Natural killer cell (primary cell): ENCODE data around the gene SRSF5. TPM values are rescaled to one million over a fixed set of nuclear protein-coding genes. Genes with fewer than 3 reads are reported as not detected.

Experiments
- ATAC-seq, 3 donors: fragments of 150-1000 bp in 2 of 3; fragments of 200-7000 bp in 1 of 3; cut with Tn5 transposase; 1 replicate in 1 of 3; 2 replicates in 2 of 3; pipeline ENCODE4 v1.10.0; 2021; ENCODE audit warnings: mild to moderate bottlenecking in 2 of 3, moderate library complexity in 2 of 3
- DNase-seq, 2 donors: peaks; one replicate each; pipeline versions ENCODE4 v3.0.0 to v3.0.0-alpha.2; 2013 to 2021; ENCODE audit warnings: mixed read lengths in 1 of 2
- H3K27ac ChIP-seq: one replicate; pipeline ENCODE4 v1.5.1; 2013; ENCODE audit warnings: mild to moderate bottlenecking, low read length
- H3K27me3 ChIP-seq: one replicate; pipeline ENCODE4 v1.6.1; 2013; ENCODE audit warnings: low read length; ENCODE audit not compliant: control insufficient read depth, insufficient read depth
- H3K36me3 ChIP-seq: one replicate; pipeline ENCODE4 v1.6.1; 2013; ENCODE audit warnings: low read length; ENCODE audit not compliant: control insufficient read depth, insufficient read depth
- H3K4me1 ChIP-seq: one replicate; pipeline ENCODE4 v1.6.1; 2013; ENCODE audit warnings: low read length; ENCODE audit not compliant: control insufficient read depth, insufficient read depth
- H3K4me3 ChIP-seq: one replicate; pipeline ENCODE4 v1.5.1; 2013; ENCODE audit warnings: low read length
- H3K9me3 ChIP-seq: one replicate; pipeline ENCODE4 v1.6.1; 2013; ENCODE audit warnings: low read length; ENCODE audit not compliant: control insufficient read depth, insufficient read depth
- H3K27ac Mint-ChIP-seq, 2 donors: one replicate each; pipeline ENCODE4 v1.8.0; 2022; ENCODE audit warnings: mild to moderate bottlenecking in 2 of 2, mixed read lengths in 2 of 2, moderate library complexity in 1 of 2
- H3K27me3 Mint-ChIP-seq, 2 donors: one replicate each; pipeline ENCODE4 v1.8.0; 2022; ENCODE audit warnings: low read depth in 2 of 2, mixed read lengths in 2 of 2
- H3K36me3 Mint-ChIP-seq: one replicate; pipeline ENCODE4 v1.8.0; 2022; ENCODE audit warnings: mixed read lengths
- H3K4me1 Mint-ChIP-seq, 2 donors: one replicate each; pipeline ENCODE4 v1.8.0; 2022; ENCODE audit warnings: mixed read lengths in 2 of 2
- H3K4me3 Mint-ChIP-seq: one replicate; pipeline ENCODE4 v1.8.0; 2022; ENCODE audit warnings: mild to moderate bottlenecking, moderate library complexity, mixed read lengths
- H3K9me3 Mint-ChIP-seq, 2 donors: one replicate each; pipeline ENCODE4 v1.8.0; 2022; ENCODE audit warnings: mixed read lengths in 2 of 2
- WGBS: methylation state at CpG from one replicate; pipeline ENCODE4 v1.1.7; 2013; ENCODE audit warnings: missing lambda C conversion rate; ENCODE audit not compliant: insufficient coverage; 5-methylcytosine and 5-hydroxymethylcytosine counted together
- intact Hi-C: fragments of 100-400 bp; cut with micrococcal nuclease; formaldehyde crosslinking; loops from one replicate; pipeline ENCODE4 v1.14.2; 2022
- total RNA-seq, 4 donors: library from RNA; stranded (reverse); fragments of 120-200 nt in 1 of 4; gene quantifications; one replicate each; pipeline versions ENCODE4 v1.2.3 to v1.2.4, GENCODE V29; 2013 to 2022
- TF ChIP-seq, protein P1 (sequence below): fragments of 200-600 bp; IDR thresholded peaks from one replicate; pipeline ENCODE4 v1.8.0; 2022; ENCODE audit warnings: antibody characterized with exemption

Gene SRSF5
- total RNA-seq, 3 donors from 2014 or later (not counting 1 experiment from before 2014, with no cell fraction given): 1,327 to 1,669 (median 1,634) TPM

- H3K9me3 Mint-ChIP-seq: no peaks in the 10 kb centered on the region
- H3K9me3 ChIP-seq: no peaks in the 10 kb centered on the region
- no peaks in the 10 kb centered on the region for H3K4me1 ChIP-seq
- no peak overlapping the region for H3K27ac Mint-ChIP-seq
- no peaks in the 10 kb centered on the region for H3K36me3 Mint-ChIP-seq
- WGBS: 89% methylated on average over 1 of the region's 1 CpG
- no peak overlapping the region for H3K4me3 Mint-ChIP-seq
- no peaks in the 10 kb centered on the region for H3K27me3 Mint-ChIP-seq
- H3K27ac ChIP-seq: no peak overlapping the region
- no peaks in the 10 kb centered on the region for H3K4me1 Mint-ChIP-seq
- intact Hi-C loops: no loop called here
- H3K4me3 ChIP-seq: no peak overlapping the region
- TF ChIP-seq, protein P1, sequence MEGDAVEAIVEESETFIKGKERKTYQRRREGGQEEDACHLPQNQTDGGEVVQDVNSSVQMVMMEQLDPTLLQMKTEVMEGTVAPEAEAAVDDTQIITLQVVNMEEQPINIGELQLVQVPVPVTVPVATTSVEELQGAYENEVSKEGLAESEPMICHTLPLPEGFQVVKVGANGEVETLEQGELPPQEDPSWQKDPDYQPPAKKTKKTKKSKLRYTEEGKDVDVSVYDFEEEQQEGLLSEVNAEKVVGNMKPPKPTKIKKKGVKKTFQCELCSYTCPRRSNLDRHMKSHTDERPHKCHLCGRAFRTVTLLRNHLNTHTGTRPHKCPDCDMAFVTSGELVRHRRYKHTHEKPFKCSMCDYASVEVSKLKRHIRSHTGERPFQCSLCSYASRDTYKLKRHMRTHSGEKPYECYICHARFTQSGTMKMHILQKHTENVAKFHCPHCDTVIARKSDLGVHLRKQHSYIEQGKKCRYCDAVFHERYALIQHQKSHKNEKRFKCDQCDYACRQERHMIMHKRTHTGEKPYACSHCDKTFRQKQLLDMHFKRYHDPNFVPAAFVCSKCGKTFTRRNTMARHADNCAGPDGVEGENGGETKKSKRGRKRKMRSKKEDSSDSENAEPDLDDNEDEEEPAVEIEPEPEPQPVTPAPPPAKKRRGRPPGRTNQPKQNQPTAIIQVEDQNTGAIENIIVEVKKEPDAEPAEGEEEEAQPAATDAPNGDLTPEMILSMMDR: no peak
- no peak for ATAC-seq
- H3K36me3 ChIP-seq: no peaks in the 10 kb centered on the region
- H3K27me3 ChIP-seq: no peaks in the 10 kb centered on the region
- DNase-seq: no peak
Measured at GRCh38 chr14:69741055-69741454, 25.9 kb upstream of the SRSF5 start.

DNA sequence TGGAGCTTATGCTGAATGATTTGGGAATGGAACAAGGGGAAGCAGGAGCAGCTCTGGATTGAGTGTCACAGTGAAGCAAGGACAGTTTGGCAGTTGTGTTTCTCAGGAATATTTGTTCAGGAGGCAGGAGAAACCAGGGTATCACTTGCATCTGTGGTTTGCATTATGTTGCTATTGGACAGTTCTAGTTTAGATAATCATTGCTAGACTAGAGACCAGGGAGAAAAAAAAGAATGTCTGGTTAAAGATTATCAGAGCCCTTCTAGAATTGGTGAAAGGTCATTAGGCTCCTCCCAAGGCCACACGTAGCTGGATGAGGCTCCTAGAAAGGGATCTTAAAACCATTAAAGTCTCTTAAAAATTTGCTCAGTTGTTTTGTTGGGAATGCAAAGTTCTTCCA lies 17.0 kb upstream of the SRSF5 start:
- Histone ChIP-seq H3K4me3 (no peak overlapping the region), H3K27ac (no peak overlapping the region), H3K36me3 (no peaks in the 10 kb centered on the region), H3K27me3 (no peaks in the 10 kb centered on the region), H3K9me3 (no peaks in the 10 kb centered on the region), H3K4me1 (no peaks in the 10 kb centered on the region)
- DNase-seq: no peak
- no peak overlapping the region for H3K4me3 Mint-ChIP-seq
- H3K27ac Mint-ChIP-seq: no peak overlapping the region
- H3K4me1 Mint-ChIP-seq: no peaks in the 10 kb centered on the region
- intact Hi-C loops: no loop called here
- no peaks in the 10 kb centered on the region for H3K9me3 Mint-ChIP-seq
- H3K36me3 Mint-ChIP-seq: no peaks in the 10 kb centered on the region
- 100% methylated on average over 1 of the region's 1 CpG for WGBS
- no peak for ATAC-seq
- TF ChIP-seq, protein P1: no peak
- H3K27me3 Mint-ChIP-seq: no peaks in the 10 kb centered on the region

- Histone ChIP-seq H3K27ac (no peak overlapping the region), H3K27me3 (no peaks in the 10 kb centered on the region), H3K36me3 (no peaks in the 10 kb centered on the region), H3K9me3 (no peaks in the 10 kb centered on the region), H3K4me1 (no peaks in the 10 kb centered on the region), H3K4me3 (no peak overlapping the region)
- Mint-ChIP-seq H3K27ac (no peak overlapping the region), H3K4me3 (no peak overlapping the region), H3K36me3 (no peaks in the 10 kb centered on the region), H3K9me3 (no peaks in the 10 kb centered on the region), H3K4me1 (peaks cover 4% of the 10 kb centered on the region in 2 donors), H3K27me3 (no peaks in the 10 kb centered on the region)
- TF ChIP-seq, protein P1: no peak
- 95% methylated on average over 2 of the region's 2 CpGs for WGBS
- ATAC-seq (no peak), DNase-seq (no peak)
- intact Hi-C loops: no loop called here
Measured at GRCh38 chr14:69750495-69750894, 16.4 kb upstream of the SRSF5 start.

DNA sequence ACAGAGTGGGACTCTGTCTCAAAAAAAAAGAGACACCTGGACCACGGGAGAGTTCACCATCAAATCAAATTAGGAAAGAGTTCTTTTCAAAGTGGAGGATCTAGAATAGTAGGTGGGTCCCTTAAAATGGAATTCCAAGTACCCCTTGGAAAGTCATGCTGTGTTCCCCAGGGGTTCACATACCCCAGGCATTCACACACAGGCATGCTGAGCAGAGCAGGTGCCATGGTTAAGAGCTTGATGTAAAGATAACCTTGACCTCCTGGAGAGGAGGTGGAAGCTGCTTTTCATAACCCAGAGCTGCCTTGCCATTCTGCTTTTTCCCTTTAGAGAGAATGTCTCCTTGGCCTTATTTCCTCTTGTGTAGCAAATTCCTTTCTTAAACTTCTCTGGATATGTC lies 14.2 kb upstream of the SRSF5 start:
- WGBS: 87% methylated on average over 1 of the region's 1 CpG
- DNase-seq: no peak
- H3K27ac ChIP-seq: no peak overlapping the region
- no peaks in the 10 kb centered on the region for H3K9me3 ChIP-seq
- no peaks in the 10 kb centered on the region for H3K27me3 ChIP-seq
- Mint-ChIP-seq H3K27ac (no peak overlapping the region), H3K36me3 (no peaks in the 10 kb centered on the region), H3K4me3 (no peak overlapping the region), H3K27me3 (no peaks in the 10 kb centered on the region), H3K4me1 (peaks cover 8 to 10% of the 10 kb centered on the region in 2 donors), H3K9me3 (no peaks in the 10 kb centered on the region)
- intact Hi-C loops: no loop called here
- H3K4me1 ChIP-seq: no peaks in the 10 kb centered on the region
- no peak overlapping the region for H3K4me3 ChIP-seq
- no peak for ATAC-seq
- TF ChIP-seq, protein P1: no peak
- no peaks in the 10 kb centered on the region for H3K36me3 ChIP-seq
